Osteocyte (in vitro differentiated cells): ENCODE measurements around the gene DNAJC5. TPM values are rescaled to one million over a fixed set of nuclear protein-coding genes. Genes with fewer than 3 reads are reported as not detected.

ENCODE experiments used
- DNase-seq: peaks from one replicate; pipeline ENCODE4 v3.0.0; 2021; ENCODE audit warnings: mixed read lengths; ENCODE audit not compliant: unreplicated experiment; ENCODE audit errors: extremely low spot score
- H3K27ac Mint-ChIP-seq: one replicate; pipeline ENCODE4 v1.8.0; 2021; ENCODE audit warnings: mild to moderate bottlenecking, mixed read lengths; ENCODE audit not compliant: unreplicated experiment
- H3K27me3 Mint-ChIP-seq: one replicate; pipeline ENCODE4 v1.8.0; 2021; ENCODE audit warnings: mixed read lengths; ENCODE audit not compliant: unreplicated experiment
- H3K36me3 Mint-ChIP-seq: one replicate; pipeline ENCODE4 v1.8.0; 2021; ENCODE audit warnings: mixed read lengths; ENCODE audit not compliant: unreplicated experiment
- H3K4me1 Mint-ChIP-seq: one replicate; pipeline ENCODE4 v1.8.0; 2021; ENCODE audit warnings: mixed read lengths; ENCODE audit not compliant: unreplicated experiment
- H3K4me3 Mint-ChIP-seq: one replicate; pipeline ENCODE4 v1.8.0; 2021; ENCODE audit warnings: mild to moderate bottlenecking, moderate library complexity, mixed read lengths; ENCODE audit not compliant: unreplicated experiment
- H3K9me3 Mint-ChIP-seq: one replicate; pipeline ENCODE4 v1.8.0; 2021; ENCODE audit warnings: mixed read lengths; ENCODE audit not compliant: unreplicated experiment
- CTCF ChIP-seq: fragments of 200-600 bp; sonication (generic); IDR thresholded peaks from 2 replicates; pipeline ENCODE4 v1.5.0; 2021; ENCODE audit warnings: antibody characterized with exemption, mild to moderate bottlenecking, moderate library complexity
- total RNA-seq: library from RNA; stranded (reverse); gene quantifications from 2 replicates; pipeline ENCODE4 v1.2.1, GENCODE V29; 2021

DNAJC5 gene
- total RNA-seq, 1 donor from 2014 or later = 41.2 TPM

DNA sequence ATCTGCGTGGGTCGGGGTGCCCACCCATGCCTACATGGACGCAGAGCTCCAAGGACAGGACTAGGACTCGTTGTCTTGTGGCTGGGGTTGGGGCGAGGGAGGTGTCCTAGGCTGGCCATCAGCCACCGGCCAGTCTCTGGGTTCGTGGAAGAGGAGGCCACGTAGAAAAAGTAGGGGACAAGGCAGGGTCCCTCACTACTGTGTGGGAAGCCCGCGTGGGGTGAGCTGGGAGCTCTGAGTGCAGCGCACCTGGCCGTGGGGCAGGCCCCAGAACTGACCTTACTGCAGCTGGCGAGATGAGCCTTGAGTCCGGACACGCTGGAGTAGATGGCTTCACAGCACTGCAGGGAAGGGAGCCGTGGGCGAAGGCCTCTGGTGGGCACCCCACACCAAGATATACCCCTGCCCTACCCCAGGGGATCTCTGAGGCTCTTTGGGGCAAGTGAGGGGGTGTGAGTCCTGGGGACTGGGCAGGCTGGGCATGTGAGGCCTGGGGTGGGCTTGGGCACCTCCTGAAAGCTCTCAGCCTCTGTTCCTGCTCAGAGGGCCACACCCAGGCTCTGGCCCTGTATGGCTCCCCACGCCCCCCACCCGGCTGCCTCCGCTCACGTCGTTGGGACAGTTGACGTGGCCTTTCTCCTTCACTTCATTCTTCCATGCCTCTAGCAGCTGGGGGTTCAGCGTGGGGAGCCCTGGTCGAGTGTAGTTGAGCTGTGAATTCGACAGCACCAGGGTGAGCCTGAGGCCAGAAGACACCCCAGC lies 66.9 kb downstream of the DNAJC5 start:
- no peak for DNase-seq
- Mint-ChIP-seq H3K4me3 (no peak overlapping the region), H3K9me3 (no peaks in the 10 kb centered on the region), H3K27ac (no peak overlapping the region), H3K27me3 (no peaks in the 10 kb centered on the region), H3K4me1 (peaks cover 13% of the 10 kb centered on the region), H3K36me3 (peaks cover 12% of the 10 kb centered on the region)
- TF ChIP-seq CTCF = no peak

- H3K4me1 Mint-ChIP-seq = peaks cover 10% of the 10 kb centered on the region
- no peaks in the 10 kb centered on the region for H3K9me3 Mint-ChIP-seq
- DNase-seq = no peak
- no peaks in the 10 kb centered on the region for H3K27me3 Mint-ChIP-seq
- H3K36me3 Mint-ChIP-seq = peaks cover 14% of the 10 kb centered on the region
- no peak overlapping the region for H3K27ac Mint-ChIP-seq
- TF ChIP-seq CTCF = no peak
- no peak overlapping the region for H3K4me3 Mint-ChIP-seq
Measured at GRCh38 chr20:63962426-63963347, 67.8 kb downstream of the DNAJC5 start.

DNA sequence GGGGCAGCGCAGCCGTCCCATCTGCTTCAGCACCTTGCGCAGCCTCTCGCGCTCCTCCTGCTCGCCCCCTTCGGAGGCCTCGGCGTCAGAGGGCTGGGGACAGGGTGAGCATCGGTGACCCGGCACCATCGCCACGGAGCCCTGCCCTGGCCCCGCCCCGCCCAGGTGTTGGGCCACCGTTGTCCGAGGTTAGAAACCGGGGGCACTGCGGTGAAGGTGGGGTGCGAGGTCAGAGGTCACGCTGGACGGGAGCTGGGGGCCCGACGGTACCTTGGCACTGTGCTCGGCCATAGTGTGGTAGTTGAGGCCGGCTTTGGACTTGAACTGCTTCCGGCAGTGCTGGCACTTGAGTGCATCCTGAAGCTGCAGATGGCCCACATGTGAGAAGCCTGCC lies 68.4 kb downstream of the DNAJC5 start:
- no peaks in the 10 kb centered on the region for H3K27me3 Mint-ChIP-seq
- no peaks in the 10 kb centered on the region for H3K9me3 Mint-ChIP-seq
- no peak for DNase-seq
- H3K4me1 Mint-ChIP-seq = peaks cover 7% of the 10 kb centered on the region
- H3K27ac Mint-ChIP-seq = no peak overlapping the region
- H3K4me3 Mint-ChIP-seq = no peak overlapping the region
- no peak for TF ChIP-seq CTCF
- peaks cover 14% of the 10 kb centered on the region for H3K36me3 Mint-ChIP-seq

GRCh38 chr20:63963784-63964301 lies 68.9 kb downstream of the DNAJC5 start:
- no peaks in the 10 kb centered on the region for H3K27me3 Mint-ChIP-seq
- no peak for DNase-seq
- no peak overlapping the region for H3K4me3 Mint-ChIP-seq
- H3K27ac Mint-ChIP-seq = no peak overlapping the region
- TF ChIP-seq CTCF = no peak
- H3K36me3 Mint-ChIP-seq = peaks cover 13% of the 10 kb centered on the region
- H3K9me3 Mint-ChIP-seq = no peaks in the 10 kb centered on the region
- peaks cover 9% of the 10 kb centered on the region for H3K4me1 Mint-ChIP-seq

DNA sequence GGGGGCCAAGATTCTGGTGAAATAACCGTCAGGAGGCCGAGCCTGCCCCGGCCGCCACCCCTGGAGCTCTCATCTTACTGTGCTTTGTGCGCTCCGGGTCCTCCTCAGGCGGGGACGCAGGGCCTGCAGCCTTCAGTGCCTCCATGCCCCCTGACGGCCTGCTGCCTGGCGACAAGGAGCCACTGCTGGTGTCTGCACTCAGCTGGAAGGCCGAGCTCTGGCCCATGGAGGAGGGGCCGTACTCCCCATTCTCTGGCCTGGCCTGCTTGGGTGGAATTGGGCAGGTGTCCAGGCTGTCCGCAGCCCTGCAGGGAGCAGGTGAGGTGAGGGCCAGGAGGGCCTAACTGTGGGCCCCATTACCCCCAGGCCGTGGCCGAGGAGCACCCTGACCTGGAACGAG lies 69.5 kb downstream of the DNAJC5 start:
- H3K4me1 Mint-ChIP-seq = peaks cover 8% of the 10 kb centered on the region

More for the DNA sequence above, 69.5 kb downstream of the DNAJC5 start:
- H3K4me3 Mint-ChIP-seq = no peak overlapping the region
- H3K36me3 Mint-ChIP-seq = peaks cover 12% of the 10 kb centered on the region
- no peak overlapping the region for H3K27ac Mint-ChIP-seq
- no peak for DNase-seq
- H3K9me3 Mint-ChIP-seq = no peaks in the 10 kb centered on the region
- no peaks in the 10 kb centered on the region for H3K27me3 Mint-ChIP-seq
- TF ChIP-seq CTCF = no peak
